ENCODE data around the gene ST8SIA4.

The ST8SIA4 gene

GRCh38 chr5:100903039-100903887, at the start of gene ST8SIA4:
Gene ST8SIA4 (minus strand): TSS chr5:100903282. CDS start chr5:100902955, 327 bp downstream.
- peak; percentile 86 for DNase-seq (ENCODE audit: low read depth, low spot score)

GRCh38 chr5:100950985-100951384, 47.9 kb upstream of the ST8SIA4 start:
- DNase-seq (ENCODE audit: low read depth, low spot score) = no peak

- no peak for DNase-seq (ENCODE audit: low read depth, low spot score)
Observed at GRCh38 chr5:100913298-100913697, 10.2 kb upstream of the ST8SIA4 start.

GRCh38 chr5:100909034-100909433, 6.0 kb upstream of the ST8SIA4 start:
- no peak for DNase-seq (ENCODE audit: low read depth, low spot score)

GRCh38 chr5:100905259-100905914, 2.3 kb upstream of the ST8SIA4 start:
- DNase-seq (ENCODE audit: low read depth, low spot score) = no peak

GRCh38 chr5:100904259-100904861, 1.3 kb upstream of the ST8SIA4 start:
- DNase-seq (ENCODE audit: low read depth, low spot score) = peak; percentile 7

GRCh38 chr5:100902440-100903038, 543 bp downstream of the ST8SIA4 start:
- DNase-seq (ENCODE audit: low read depth, low spot score) = peak; percentile 34

GRCh38 chr5:100901821-100902341, 1.2 kb downstream of the ST8SIA4 start:
- peak; percentile 46 for DNase-seq (ENCODE audit: low read depth, low spot score)

- peak; percentile 78 for DNase-seq (ENCODE audit: low read depth, low spot score)
Observed at GRCh38 chr5:100900796-100901781, 2.0 kb downstream of the ST8SIA4 start.

- DNase-seq (ENCODE audit: low read depth, low spot score) = peak; percentile 64
Observed at GRCh38 chr5:100900142-100900795, 2.8 kb downstream of the ST8SIA4 start.

- DNase-seq (ENCODE audit: low read depth, low spot score) = no peak
Observed at GRCh38 chr5:100899675-100900074, 3.4 kb downstream of the ST8SIA4 start.

- DNase-seq (ENCODE audit: low read depth, low spot score) = no peak
Observed at GRCh38 chr5:100898504-100899346, 4.4 kb downstream of the ST8SIA4 start.

GRCh38 chr5:100896054-100896453, 7.0 kb downstream of the ST8SIA4 start:
- DNase-seq (ENCODE audit: low read depth, low spot score) = no peak

GRCh38 chr5:100890461-100891008, 12.5 kb downstream of the ST8SIA4 start:
- peak; percentile 30 for DNase-seq (ENCODE audit: low read depth, low spot score)

GRCh38 chr5:100889896-100890295, 13.2 kb downstream of the ST8SIA4 start:
- DNase-seq (ENCODE audit: low read depth, low spot score) = no peak

GRCh38 chr5:100889165-100889743, 13.8 kb downstream of the ST8SIA4 start:
- DNase-seq (ENCODE audit: low read depth, low spot score) = no peak

GRCh38 chr5:100877274-100877673, 25.8 kb downstream of the ST8SIA4 start:
- peak; percentile 1 for DNase-seq (ENCODE audit: low read depth, low spot score)

GRCh38 chr5:100872408-100873190, 30.5 kb downstream of the ST8SIA4 start:
- no peak for DNase-seq (ENCODE audit: low read depth, low spot score)
